Renal cortical epithelial cell (primary cell): ENCODE data around the gene CLPTM1L. TPM values are rescaled to one million over a fixed set of nuclear protein-coding genes. Genes with fewer than 3 reads are reported as not detected.

Experiments used
- DNase-seq: peaks from one replicate; pipeline ENCODE4 v3.0.0-alpha.2; 2011; ENCODE audit warnings: low read depth
- total RNA-seq: library from RNA; depleted of rRNA; stranded (reverse); fragments of >200 nt; gene quantifications from 2 replicates; pipeline ENCODE4 v1.2.3, GENCODE V29; 2014

Gene CLPTM1L
- total RNA-seq, 1 donor from 2014 or later = 189 TPM

GRCh38 chr5:1274471-1274870, 70.4 kb downstream of the CLPTM1L start:
- no peak for DNase-seq

- no peak for DNase-seq
Measured at GRCh38 chr5:1273745-1274144, 71.2 kb downstream of the CLPTM1L start.

- DNase-seq = no peak
Measured at GRCh38 chr5:1272201-1272600, 72.7 kb downstream of the CLPTM1L start.

GRCh38 chr5:1270933-1271914, 73.7 kb downstream of the CLPTM1L start:
- DNase-seq = no peak

DNA sequence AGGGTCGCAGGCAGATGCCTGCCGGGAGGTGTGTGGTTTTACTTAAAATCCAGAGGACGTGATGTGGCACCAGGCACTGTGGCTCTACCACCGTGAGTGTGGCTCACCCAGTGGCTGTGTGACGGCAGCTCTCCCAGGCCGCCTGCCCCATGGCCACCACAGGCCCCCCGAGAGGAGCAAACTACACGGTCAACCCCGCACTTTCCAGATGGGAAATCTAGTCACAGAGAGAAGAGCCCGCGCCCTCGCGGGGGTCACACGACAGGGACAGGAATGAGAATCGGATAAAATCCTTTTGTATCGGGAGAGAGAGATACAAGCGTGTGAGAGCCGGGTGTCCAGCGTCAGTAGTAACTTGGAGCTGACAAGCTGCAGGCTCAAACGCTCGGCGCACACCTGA, 74.5 kb downstream of the CLPTM1L start:
- DNase-seq = no peak

GRCh38 chr5:1268666-1269065, 76.2 kb downstream of the CLPTM1L start:
- no peak for DNase-seq

- no peak for DNase-seq
Measured at GRCh38 chr5:1268056-1268455, 76.8 kb downstream of the CLPTM1L start.

Other genes starting within 250 kb of the CLPTM1L start
- gene SLC12A7, start 233.0 kb downstream of the CLPTM1L start, total RNA-seq = 35.8 and 42.2 TPM in 2 replicates
- not detected in 2 replicates for gene SLC6A19, start 143.5 kb downstream of the CLPTM1L start, total RNA-seq
- gene SLC6A18, start 119.7 kb downstream of the CLPTM1L start, total RNA-seq = not detected in 2 replicates
- gene TERT, start 50.0 kb downstream of the CLPTM1L start, total RNA-seq = not detected in 2 replicates
- gene SLC6A3, start 100.3 kb upstream of the CLPTM1L start, total RNA-seq = not detected in 2 replicates
- gene LPCAT1, start 178.9 kb upstream of the CLPTM1L start, total RNA-seq = 80.9 and 176 TPM in 2 replicates